GOT3 (cell line): ENCODE measurements around the gene RERE.
"Not testable (repeated sequence)": the region's sequence is repeated elsewhere in the genome, so short reads cannot be mapped to it uniquely, and the experiment has no call there.

Source experiments
- DNase-seq: peaks from one replicate; lab custom pipeline; 2025; ENCODE audit warnings: mixed read lengths; lab: John Stamatoyannopoulos, UW

Gene RERE

GRCh38 chr1:8797216-8797615, 20.2 kb downstream of the RERE start:
- no peak for DNase-seq

GRCh38 chr1:8796812-8797211, 20.6 kb downstream of the RERE start:
- DNase-seq = no peak

- no peak for DNase-seq
These were observed 22.8 kb downstream of the RERE start for GRCh38 chr1:8794605-8795004.

- no peak for DNase-seq
These were observed 25.6 kb downstream of the RERE start for GRCh38 chr1:8791819-8792218.

DNA sequence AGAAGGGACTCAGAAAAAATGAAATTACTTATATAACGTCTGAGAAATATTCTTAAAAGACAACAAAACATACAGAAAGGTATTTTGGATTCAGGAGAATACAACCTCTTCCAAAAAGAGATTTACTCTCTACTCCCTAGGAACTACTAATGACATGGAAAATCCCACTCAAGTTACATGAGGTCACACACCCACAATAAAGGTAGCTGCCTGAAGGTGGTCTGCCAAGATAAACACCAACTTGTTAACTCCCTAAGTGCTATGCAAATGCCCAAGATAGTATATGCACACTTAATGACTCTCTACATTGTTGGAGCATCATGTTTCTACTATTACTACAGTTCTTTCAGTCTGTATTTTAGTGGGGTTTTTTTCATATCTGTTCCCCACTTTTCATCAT, 26.5 kb downstream of the RERE start:
- DNase-seq = no peak

DNA sequence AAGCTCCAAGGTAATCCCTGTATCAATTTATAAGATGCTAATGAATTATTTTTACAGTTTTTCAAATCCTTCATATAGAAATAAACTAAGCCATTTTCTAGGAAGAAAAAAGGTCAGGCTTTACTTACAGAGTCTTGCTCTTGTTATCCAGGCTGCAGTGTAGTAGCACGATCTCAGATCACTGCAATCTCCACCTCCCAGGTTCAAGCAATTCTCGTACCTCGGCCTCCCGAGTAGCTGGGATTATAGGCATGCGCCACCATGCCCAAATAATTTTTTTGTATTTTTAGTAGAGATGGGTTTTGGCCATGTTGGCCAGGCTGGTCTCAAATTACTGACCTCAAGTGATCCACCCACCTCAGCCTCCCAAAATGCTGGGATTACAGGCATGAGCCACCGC, 27.0 kb downstream of the RERE start:
- DNase-seq = no peak

DNA sequence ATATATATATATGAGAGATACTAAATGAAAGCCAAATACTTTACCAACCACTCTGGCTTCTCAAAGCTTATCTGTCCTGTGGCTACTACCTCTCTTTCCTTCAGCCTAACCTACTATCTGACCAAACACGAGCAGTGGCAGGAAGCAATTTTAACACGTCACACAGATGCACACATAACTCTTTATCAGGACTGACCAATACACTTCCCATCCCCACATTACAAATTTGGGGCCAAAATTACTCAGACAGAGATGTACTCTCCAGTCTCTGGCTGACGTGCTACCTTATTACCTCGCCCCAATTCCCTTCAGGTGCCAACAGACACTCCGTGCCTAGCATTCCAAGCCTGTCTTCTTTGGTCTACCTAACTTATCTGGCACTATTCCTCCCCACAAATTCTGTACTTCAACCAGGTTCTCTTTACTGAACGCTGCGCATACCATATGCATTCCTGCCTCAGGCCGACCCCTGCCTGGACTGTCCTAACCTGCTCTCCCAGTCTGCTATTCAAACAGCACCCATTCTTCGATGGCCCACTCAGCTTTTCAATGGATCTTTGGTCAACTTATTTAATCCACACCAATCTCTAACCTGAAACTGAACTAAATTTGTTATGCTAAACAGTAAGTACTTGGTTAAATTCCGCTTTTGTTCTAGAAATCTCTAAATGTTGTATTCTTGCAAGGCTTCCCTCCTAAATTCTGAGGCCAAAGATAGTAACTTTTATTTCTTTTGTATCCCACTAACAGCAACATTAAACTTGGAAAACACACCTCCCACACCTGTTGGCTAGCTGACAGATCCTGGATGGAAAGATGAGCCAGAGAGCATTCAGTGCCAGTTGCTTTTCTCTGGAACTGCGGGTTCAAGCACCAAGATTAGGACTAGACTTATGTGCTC, 27.9 kb downstream of the RERE start:
- DNase-seq = no peak

- no peak for DNase-seq
These were observed 30.2 kb downstream of the RERE start for GRCh38 chr1:8787218-8787617.

DNA sequence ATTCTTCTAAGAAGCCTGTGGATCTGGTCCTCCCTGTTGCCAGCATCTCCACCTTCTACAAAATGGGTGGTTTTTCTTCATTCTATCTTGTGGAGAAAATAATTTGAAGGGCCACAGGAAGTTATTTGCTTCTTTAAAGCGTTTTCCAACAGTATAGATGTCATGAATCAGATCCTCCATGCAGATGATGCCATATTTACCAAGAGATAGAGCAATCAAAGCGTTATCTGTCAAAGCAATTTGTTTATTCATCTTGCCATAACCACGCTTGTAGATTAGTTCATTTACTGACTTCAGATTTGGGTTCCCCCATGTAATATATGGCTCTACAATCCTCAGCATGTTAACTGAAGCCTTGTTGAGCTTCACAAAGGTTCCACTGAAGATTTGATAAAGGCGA, 31.2 kb downstream of the RERE start:
- not testable (repeated sequence) for DNase-seq

- DNase-seq = no peak
These were observed 34.5 kb downstream of the RERE start for GRCh38 chr1:8782955-8783354.

DNA sequence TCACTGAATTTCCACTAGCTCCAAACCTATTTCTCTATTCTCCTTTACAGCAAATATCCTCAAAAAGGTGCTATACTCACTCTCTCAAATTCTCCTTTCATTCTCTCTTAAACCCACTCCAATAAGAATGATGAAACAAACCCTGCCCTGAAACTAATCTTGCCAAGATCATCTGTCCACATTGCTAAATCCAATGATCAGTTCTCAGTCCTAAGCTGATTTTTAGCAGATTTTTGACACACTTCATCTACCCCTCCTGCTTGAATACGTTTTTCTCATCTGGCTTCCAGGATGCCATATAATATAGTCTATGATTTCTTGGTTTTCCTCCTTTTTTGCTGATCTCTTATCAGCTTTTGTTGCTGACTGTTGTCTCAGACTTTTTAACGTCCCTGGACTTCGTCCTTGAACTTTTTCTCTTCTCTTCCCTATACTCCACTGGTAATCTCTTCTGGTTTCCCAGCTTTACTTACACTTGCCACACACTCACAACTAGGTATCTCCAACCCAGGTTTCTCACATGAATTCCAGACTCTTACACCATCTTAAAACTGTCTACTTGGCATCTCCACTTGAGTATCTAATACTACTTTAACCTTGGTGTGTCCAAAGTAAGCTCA, 35.3 kb downstream of the RERE start:
- no peak for DNase-seq

GRCh38 chr1:8780405-8780804, 37.0 kb downstream of the RERE start:
- no peak for DNase-seq

- no peak for DNase-seq
These were observed 39.6 kb downstream of the RERE start for GRCh38 chr1:8777867-8778266.

DNA sequence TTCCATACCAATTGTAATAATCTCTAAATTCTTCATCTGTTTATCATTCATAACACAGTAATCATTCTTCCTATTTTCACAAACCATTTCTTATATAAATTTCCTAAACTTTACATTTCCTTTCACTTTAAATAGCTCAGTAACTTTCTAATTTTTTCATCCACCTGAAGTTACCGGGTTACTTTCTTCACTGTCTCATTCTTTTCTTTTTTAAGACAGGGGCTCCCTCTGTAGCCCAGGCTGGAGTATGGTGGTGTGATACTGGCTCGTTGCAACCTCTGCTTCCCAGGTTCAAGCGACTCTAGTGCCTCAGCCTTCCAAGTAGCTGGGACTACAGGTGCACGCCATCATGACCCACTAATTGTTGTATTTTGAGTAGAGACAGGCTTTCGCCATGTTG, 41.3 kb downstream of the RERE start:
- DNase-seq = no peak

GRCh38 chr1:8767006-8767405, 50.4 kb downstream of the RERE start:
- no peak for DNase-seq

- no peak for DNase-seq
These were observed 52.2 kb downstream of the RERE start for GRCh38 chr1:8765198-8765597.

DNA sequence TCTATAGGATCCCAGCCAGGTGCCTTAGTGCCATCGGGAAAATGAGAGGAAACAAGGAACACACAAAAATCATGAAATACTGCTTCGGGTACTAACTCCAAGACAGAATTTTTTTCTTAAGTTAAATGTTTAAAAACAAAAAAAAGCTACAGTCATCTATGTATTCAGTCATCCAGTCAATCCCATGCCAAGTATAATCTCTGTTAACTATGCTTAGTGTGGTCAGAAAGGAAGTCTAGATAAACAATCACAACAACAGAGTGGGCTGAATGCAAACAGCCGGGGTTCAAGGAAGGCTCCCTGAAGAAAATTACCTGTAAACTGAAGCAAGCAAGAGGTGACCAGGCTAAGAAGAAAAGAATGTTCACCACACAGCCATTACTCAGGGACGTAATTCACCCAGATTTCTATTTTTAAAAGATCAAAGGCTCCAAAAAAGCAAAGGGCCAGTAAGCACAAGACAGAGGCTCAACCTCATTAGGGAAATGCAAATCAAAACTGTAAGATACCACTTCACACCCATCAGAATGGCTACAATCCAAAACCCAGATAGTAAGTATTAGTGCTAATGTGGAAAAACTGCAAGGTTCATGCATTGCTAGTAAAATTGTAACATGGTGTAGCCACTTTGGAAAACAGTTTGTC, 53.0 kb downstream of the RERE start:
- DNase-seq = no peak

- no peak for DNase-seq
These were observed 53.6 kb downstream of the RERE start for GRCh38 chr1:8763888-8764287.

DNA sequence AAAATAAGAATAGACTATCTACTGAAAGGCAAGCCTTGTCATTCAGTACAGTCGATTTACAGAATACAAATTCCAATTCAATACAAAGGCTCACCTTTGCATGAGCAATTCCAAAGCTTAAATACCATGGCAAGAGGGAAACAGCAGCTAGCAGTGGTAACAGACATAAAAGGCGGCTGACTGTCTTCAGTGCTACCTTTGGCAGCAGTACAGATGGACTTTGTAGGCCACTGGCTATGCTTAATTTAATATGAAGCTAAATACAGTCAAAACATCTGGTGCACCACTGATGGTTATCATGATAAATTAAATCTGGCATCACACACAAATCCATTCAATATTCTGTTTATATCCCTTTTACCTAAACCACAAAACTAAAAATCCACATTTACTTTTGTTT, 62.4 kb downstream of the RERE start:
- DNase-seq = no peak

GRCh38 chr1:8754247-8754650, 63.2 kb downstream of the RERE start:
- no peak for DNase-seq

DNA sequence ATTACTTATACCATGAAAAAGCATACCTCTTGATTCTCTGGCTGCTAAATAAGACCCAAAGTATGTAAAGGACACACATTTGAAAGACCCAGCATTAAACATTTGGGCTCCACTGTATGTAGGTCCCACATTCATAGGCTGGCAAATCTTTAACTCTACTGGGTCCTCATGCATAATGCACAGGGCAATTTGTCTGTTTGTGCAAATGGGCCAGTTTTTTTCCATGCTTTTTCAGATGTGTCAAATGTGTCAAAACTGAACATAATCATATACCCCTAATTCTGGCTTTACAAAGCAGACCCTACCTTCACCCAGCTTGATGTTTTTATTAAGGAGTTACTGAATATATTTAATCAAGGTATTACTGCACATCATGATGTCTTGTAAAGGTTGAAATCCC, 63.7 kb downstream of the RERE start:
- DNase-seq = no peak

GRCh38 chr1:8752921-8753713, 64.3 kb downstream of the RERE start:
- no peak for DNase-seq
